Mucosa of rectum (tissue), 2 donors: ENCODE measurements around the gene DGKZ.
"Not testable (repeated sequence)": the region's sequence is repeated elsewhere in the genome, so short reads cannot be mapped to it uniquely, and the experiment has no call there.

Experiments
- H3K27ac ChIP-seq, 2 donors: one replicate each; pipeline ENCODE4 v1.7.0; 2013; ENCODE audit warnings: inconsistent platforms in 2 of 2, low read depth in 2 of 2, low read length in 2 of 2
- H3K27me3 ChIP-seq, 2 donors: one replicate each; pipeline ENCODE4 v1.7.0; 2013; ENCODE audit warnings: low read length in 2 of 2; ENCODE audit not compliant: control insufficient read depth in 2 of 2, insufficient read depth in 2 of 2
- H3K36me3 ChIP-seq, 2 donors: one replicate each; pipeline ENCODE4 v1.7.0; 2013; ENCODE audit warnings: low read length in 2 of 2; ENCODE audit not compliant: control insufficient read depth in 2 of 2, insufficient read depth in 2 of 2
- H3K4me1 ChIP-seq, 2 donors: one replicate each; pipeline ENCODE4 v1.7.0; 2013; ENCODE audit warnings: low read length in 2 of 2, mild to moderate bottlenecking in 1 of 2; ENCODE audit not compliant: control insufficient read depth in 2 of 2, insufficient read depth in 2 of 2
- H3K4me3 ChIP-seq, 2 donors: one replicate each; pipeline ENCODE4 v1.7.0; 2013; ENCODE audit warnings: low read length in 2 of 2
- H3K9ac ChIP-seq, 2 donors: one replicate each; pipeline ENCODE4 v1.7.0; 2013; ENCODE audit warnings: low read length in 2 of 2, low read depth in 1 of 2, mild to moderate bottlenecking in 1 of 2
- H3K9me3 ChIP-seq, 2 donors: one replicate each; pipeline ENCODE4 v1.7.0; 2013; ENCODE audit warnings: low read length in 2 of 2; ENCODE audit not compliant: control insufficient read depth in 2 of 2
- donor health status: healthy.
- donor health status: Normal muscosa, but diverticular disease.

DGKZ gene

GRCh38 chr11:46373787-46374740 is 26.8 kb downstream of the DGKZ start:
- no peak overlapping the region for H3K9ac ChIP-seq
- H3K27ac ChIP-seq = no peak overlapping the region
- no peaks in the 10 kb centered on the region for H3K4me1 ChIP-seq
- H3K36me3 ChIP-seq = peaks cover 18 to 37% of the 10 kb centered on the region in 2 donors
- H3K9me3 ChIP-seq = no peaks in the 10 kb centered on the region
- no peak overlapping the region for H3K4me3 ChIP-seq
- no peaks in the 10 kb centered on the region for H3K27me3 ChIP-seq

DNA sequence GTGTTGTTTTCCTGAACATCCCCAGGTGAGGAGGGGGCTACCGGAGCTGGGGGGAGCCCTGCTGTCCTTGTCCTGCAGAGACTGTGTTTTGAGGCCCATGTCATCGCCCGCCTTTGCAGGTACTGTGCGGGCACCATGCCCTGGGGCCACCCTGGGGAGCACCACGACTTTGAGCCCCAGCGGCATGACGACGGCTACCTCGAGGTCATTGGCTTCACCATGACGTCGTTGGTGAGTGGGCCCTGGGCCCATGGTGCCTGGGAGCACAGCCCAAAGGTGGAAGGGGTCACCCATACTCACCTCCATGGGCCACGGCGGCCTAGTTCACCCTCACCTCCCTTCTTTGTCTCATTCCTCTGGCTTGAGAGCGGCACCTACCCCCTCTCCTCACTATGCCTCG is 27.6 kb downstream of the DGKZ start:
- Histone ChIP-seq H3K36me3 (peaks cover 18 to 32% of the 10 kb centered on the region in 2 donors), H3K27ac (no peak overlapping the region), H3K9ac (no peak overlapping the region), H3K9me3 (no peaks in the 10 kb centered on the region), H3K4me3 (no peak overlapping the region), H3K27me3 (no peaks in the 10 kb centered on the region), H3K4me1 (peaks cover 0 to 4% of the 10 kb centered on the region in 2 donors)

- Histone ChIP-seq H3K27ac (no peak overlapping the region), H3K27me3 (no peaks in the 10 kb centered on the region), H3K4me3 (no peak overlapping the region), H3K4me1 (peaks cover 0 to 4% of the 10 kb centered on the region in 2 donors), H3K9ac (no peak overlapping the region), H3K9me3 (no peaks in the 10 kb centered on the region), H3K36me3 (peaks cover 15 to 26% of the 10 kb centered on the region in 2 donors)
Observed at GRCh38 chr11:46375392-46376101, 28.3 kb downstream of the DGKZ start.

DNA sequence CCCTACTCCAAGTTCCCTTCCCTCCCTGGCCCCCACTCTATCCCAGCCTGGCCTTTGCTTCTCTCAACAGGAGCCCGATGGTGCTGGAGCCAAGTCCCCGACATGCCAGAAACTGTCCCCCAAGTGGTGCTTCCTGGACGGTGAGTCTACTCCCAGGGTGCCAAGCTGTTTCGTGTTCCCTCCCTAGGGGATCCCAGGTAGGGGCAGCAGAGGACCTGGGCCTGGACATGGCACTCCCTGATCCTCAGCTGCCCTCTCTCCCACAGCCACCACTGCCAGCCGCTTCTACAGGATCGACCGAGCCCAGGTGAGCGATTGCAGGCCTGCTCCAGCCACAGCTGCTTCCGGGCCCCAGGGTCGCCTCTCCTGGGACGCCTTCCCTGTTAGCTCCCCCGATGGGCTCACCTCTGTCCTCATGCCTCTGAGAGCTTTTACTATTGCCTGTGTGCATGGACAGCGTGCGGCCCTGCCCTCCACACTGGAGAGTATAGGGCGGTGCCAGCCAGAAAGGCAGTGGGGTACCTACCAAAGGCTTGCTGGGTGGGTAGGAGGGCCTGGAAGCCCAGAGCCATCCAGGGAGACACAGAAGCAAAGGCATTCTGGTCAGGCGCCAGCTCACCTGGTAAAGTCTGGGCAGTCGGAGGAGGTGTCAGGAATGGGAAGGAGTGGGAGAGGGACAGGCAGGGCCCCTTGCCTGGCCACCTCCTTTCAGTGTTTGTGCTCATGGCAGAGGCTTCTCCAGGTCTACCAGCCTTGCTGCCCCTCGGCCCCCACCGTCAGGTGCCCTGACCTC is 29.2 kb downstream of the DGKZ start:
- Histone ChIP-seq H3K4me3 (no peak overlapping the region), H3K36me3 (peaks cover 14 to 25% of the 10 kb centered on the region in 2 donors), H3K4me1 (peaks cover 0 to 4% of the 10 kb centered on the region in 2 donors), H3K9me3 (no peaks in the 10 kb centered on the region), H3K27ac (no peak overlapping the region), H3K9ac (no peak overlapping the region), H3K27me3 (no peaks in the 10 kb centered on the region)

DNA sequence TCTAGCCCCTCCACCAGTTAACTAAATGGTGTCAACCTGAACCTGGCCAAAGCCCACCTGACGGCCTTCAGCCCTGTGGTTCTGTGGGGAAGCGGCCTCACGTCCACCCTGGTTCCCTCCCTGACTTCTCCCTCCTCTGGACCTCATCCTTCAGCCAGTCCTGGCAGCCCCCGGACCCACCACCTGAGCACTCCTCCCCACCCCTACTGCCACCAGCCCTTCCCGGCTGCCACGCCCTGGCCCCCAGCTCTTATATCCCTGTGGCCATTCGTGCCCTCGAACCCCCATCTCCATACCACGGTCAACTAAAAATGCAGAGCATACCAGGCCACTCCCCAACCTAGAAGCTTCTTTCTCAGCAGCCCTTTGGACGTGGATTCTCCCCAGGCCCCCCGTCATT is 30.0 kb downstream of the DGKZ start:
- peaks cover 5 to 9% of the 10 kb centered on the region in 2 donors for H3K4me1 ChIP-seq
- no peak overlapping the region for H3K27ac ChIP-seq
- H3K4me3 ChIP-seq = no peak overlapping the region
- peaks cover 0 to 1% of the 10 kb centered on the region in 2 donors for H3K27me3 ChIP-seq
- peaks cover 14 to 20% of the 10 kb centered on the region in 2 donors for H3K36me3 ChIP-seq
- H3K9ac ChIP-seq = no peak overlapping the region
- H3K9me3 ChIP-seq = no peaks in the 10 kb centered on the region

DNA sequence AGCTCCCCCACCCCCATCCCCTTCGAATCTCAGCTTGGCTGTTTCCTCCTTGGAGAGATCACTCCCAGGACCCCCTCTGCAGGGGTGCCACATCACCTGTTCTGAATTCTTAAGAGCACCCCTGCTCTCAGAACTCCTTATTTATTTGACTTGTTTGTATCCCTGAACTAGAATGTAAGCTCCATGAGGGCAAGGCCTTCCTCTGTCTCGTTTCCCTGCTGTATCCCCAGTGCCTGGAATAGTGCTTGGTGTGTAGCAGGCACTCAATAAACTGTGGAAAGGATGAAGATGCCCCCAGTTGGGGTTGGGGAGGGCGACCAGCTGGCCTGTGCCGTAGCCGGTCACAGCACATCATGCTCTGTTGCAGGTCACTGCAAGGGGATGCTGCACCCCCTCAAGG is 30.6 kb downstream of the DGKZ start:
- H3K36me3 ChIP-seq = peaks cover 14 to 18% of the 10 kb centered on the region in 2 donors

GRCh38 chr11:46378296-46378695 is 31.0 kb downstream of the DGKZ start:
- no peaks in the 10 kb centered on the region for H3K9me3 ChIP-seq
- H3K27ac ChIP-seq = no peak overlapping the region
- no peak overlapping the region for H3K4me3 ChIP-seq
- peaks cover 10 to 20% of the 10 kb centered on the region in 2 donors for H3K4me1 ChIP-seq
- H3K36me3 ChIP-seq = peaks cover 14 to 18% of the 10 kb centered on the region in 2 donors
- H3K9ac ChIP-seq = no peak overlapping the region
- H3K27me3 ChIP-seq = peaks cover 0 to 7% of the 10 kb centered on the region in 2 donors

More for the DNA sequence above, 30.6 kb downstream of the DGKZ start:
- Histone ChIP-seq H3K9ac (no peak overlapping the region), H3K27ac (no peak overlapping the region), H3K9me3 (no peaks in the 10 kb centered on the region), H3K27me3 (peaks cover 0 to 7% of the 10 kb centered on the region in 2 donors), H3K4me3 (no peak overlapping the region), H3K4me1 (peaks cover 10 to 15% of the 10 kb centered on the region in 2 donors)

- no peak overlapping the region for H3K4me3 ChIP-seq
- H3K36me3 ChIP-seq = peaks cover 14 to 18% of the 10 kb centered on the region in 2 donors
- H3K9ac ChIP-seq = no peak overlapping the region
- H3K9me3 ChIP-seq = no peaks in the 10 kb centered on the region
- peaks cover 10 to 26% of the 10 kb centered on the region in 2 donors for H3K4me1 ChIP-seq
- H3K27ac ChIP-seq = peak overlapping the region in 1 of 2 donors; percentile 48
- H3K27me3 ChIP-seq = peaks cover 0 to 7% of the 10 kb centered on the region in 2 donors
Observed at GRCh38 chr11:46378811-46379481, 31.7 kb downstream of the DGKZ start.

- Histone ChIP-seq H3K4me1 (peaks cover 14 to 33% of the 10 kb centered on the region in 2 donors), H3K4me3 (peak overlapping the region in 1 of 2 donors; percentile 89), H3K27ac (peak overlapping the region; percentile 48 to 81), H3K36me3 (peaks cover 12 to 13% of the 10 kb centered on the region in 2 donors), H3K9ac (peak overlapping the region in 1 of 2 donors; percentile 51)
- H3K9me3 ChIP-seq, H3K27me3 ChIP-seq: not testable (repeated sequence)
Observed at GRCh38 chr11:46379482-46380293, 32.4 kb downstream of the DGKZ start.
